GM10266 (cell line): Measurements from ENCODE around the gene BRIP1.

Source experiments
- DNase-seq: peaks from one replicate; pipeline ENCODE4 v3.0.0; 2012; ENCODE audit errors: extremely low spot score
- TF ChIP-seq, protein P1 (sequence below): IDR thresholded peaks from 2 replicates; pipeline ENCODE4 v1.5.1; 2012; ENCODE audit warnings: mild to moderate bottlenecking, low read depth; ENCODE audit not compliant: control insufficient read depth, insufficient read depth; ENCODE audit errors: missing control alignments

Gene BRIP1

DNA sequence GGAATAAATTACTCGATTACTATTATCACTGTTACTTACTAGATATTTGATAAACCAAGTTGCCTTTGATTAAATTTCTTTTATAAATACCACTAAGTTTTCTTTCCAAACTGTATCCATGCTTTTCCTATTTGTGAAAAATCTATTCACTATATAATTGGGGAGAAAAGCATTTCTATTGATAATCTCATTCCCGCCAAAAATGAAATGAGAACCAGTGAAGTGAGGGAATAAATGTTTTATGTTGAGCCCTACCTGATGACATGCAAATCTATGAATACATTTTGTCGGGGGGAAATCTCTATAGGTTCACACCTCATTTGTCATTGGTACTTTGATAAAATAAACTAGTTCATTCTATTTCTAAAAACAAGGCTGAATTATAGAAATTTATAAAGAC is 15.7 kb downstream of the BRIP1 start:
- TF ChIP-seq, protein P1, sequence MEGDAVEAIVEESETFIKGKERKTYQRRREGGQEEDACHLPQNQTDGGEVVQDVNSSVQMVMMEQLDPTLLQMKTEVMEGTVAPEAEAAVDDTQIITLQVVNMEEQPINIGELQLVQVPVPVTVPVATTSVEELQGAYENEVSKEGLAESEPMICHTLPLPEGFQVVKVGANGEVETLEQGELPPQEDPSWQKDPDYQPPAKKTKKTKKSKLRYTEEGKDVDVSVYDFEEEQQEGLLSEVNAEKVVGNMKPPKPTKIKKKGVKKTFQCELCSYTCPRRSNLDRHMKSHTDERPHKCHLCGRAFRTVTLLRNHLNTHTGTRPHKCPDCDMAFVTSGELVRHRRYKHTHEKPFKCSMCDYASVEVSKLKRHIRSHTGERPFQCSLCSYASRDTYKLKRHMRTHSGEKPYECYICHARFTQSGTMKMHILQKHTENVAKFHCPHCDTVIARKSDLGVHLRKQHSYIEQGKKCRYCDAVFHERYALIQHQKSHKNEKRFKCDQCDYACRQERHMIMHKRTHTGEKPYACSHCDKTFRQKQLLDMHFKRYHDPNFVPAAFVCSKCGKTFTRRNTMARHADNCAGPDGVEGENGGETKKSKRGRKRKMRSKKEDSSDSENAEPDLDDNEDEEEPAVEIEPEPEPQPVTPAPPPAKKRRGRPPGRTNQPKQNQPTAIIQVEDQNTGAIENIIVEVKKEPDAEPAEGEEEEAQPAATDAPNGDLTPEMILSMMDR: no peak
- no peak for DNase-seq

DNA sequence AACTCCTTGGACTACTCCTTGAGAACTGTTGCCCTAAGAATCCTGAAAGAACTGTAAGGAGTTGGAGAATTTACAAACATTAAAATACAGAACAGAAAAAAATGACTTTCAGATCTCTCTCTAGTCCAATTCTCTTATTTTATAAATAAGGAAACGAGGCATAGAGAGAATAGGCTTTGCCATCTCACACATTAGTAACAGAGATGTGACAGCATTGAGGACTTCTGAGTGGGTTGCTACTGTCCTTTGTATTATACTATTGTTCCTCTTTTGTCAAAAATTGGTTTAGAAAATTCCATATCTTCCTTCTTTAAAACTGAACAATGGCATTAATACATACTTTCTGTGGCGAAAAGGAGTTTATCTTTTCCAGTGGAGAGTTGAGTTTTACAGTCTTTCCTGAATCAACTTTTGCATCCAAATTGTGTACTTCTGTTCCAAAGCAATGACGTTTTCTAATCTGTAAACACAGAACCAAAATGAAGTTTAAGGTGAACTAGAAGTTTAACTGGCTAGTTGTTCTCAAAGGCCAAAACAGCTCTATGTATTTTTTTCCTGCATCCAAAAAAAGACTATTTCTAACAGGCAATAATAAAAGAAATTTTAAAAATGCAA is 16.5 kb downstream of the BRIP1 start:
- TF ChIP-seq, protein P1: no peak
- no peak for DNase-seq

DNA sequence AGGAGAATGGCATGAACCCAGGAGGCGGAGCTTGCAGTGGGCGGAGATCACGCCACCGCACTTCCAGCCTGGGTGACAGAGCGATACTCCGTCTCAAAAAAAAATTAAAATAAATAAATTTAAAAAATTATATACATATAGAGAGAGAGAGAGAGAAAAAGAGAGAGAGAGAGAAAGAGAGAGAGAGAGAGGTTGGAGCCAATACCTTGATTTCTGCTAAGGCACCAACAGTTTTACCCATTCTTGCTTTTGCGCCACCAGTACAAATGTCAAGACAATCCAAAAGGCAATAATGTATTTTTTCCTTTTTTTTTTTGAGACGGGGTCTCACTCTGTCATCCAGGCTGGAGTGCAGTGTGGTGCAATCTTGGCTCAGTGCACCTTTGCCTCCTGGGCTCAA is 17.2 kb downstream of the BRIP1 start:
- no peak for DNase-seq
- TF ChIP-seq, protein P1: no peak

DNA sequence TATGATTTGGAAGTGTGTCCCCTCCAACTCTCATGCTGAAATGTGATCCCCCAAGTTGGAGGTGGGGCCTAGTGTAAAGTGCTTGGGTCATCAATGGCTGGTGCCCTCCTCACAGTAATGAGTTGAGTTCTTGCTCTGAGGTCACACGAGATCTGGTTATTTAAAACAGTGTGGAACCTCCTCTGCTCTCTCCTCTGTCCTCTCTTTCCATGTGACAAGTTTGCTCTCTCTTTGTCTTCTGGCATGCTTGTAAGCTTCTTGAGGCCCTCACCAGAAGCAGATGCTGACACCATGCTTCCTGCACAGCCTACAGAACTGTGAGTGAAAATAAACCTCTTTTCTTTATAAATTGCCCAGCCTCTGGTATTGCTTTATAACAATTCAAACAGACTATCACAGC is 19.9 kb downstream of the BRIP1 start:
- DNase-seq: no peak
- TF ChIP-seq, protein P1: no peak

DNA sequence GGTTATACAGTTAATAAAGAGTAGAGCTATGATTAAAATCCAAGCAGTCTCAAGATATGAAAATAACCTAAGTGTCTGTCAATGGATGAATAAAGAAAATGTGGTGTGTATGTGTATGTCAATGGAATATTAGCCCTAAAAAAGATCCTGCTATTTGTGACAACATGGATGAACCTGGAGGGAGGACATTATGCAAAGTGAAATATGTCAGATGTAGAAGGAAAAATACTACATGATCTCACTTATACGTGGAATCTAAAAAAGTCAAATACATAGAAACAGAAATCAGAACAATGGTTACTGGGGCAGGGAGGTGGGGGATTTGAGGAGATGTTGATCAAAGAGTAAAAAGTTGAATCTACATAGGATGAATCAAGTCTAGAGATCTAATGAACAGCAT is 20.4 kb downstream of the BRIP1 start:
- DNase-seq: no peak
- TF ChIP-seq, protein P1: no peak

GRCh38 chr17:61839300-61839786 is 24.0 kb downstream of the BRIP1 start:
- TF ChIP-seq, protein P1: no peak
- DNase-seq: no peak

- DNase-seq: peak; percentile 20
Observed at GRCh38 chr17:61837175-61838051, 25.9 kb downstream of the BRIP1 start.

More at GRCh38 chr17:61837175-61838051, 25.9 kb downstream of the BRIP1 start:
- TF ChIP-seq, protein P1: peak; percentile 77
